ENCODE data around the gene FAM53B.
A peak's percentile ranks its signal among the peaks of the same experiment; 100 is the strongest.

The FAM53B gene

GRCh38 chr10:124676416-124677062 is 67.6 kb downstream of the FAM53B start:
- no peak for DNase-seq

- no peak for DNase-seq
Measured at GRCh38 chr10:124675824-124676223, 68.4 kb downstream of the FAM53B start.

DNA sequence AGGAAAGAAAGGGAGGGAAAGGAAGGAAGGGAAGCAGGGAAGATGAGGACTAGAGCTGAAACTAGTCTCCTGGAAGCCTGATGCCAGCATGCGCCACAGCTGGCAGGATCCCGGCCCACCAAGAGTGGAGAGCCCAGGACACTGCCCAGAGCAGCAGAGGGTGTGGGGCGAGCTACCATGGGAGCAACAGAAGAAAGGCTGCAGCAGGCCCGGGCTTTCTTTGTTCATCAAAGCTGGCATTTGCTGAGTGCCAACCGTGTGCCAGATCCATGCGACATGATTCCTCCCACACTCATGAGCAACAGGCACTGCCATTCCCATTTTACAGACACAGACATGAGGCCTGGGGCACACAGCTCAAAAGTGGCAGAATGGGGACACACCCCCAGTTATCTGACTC is 68.9 kb downstream of the FAM53B start:
- no peak for DNase-seq

DNA sequence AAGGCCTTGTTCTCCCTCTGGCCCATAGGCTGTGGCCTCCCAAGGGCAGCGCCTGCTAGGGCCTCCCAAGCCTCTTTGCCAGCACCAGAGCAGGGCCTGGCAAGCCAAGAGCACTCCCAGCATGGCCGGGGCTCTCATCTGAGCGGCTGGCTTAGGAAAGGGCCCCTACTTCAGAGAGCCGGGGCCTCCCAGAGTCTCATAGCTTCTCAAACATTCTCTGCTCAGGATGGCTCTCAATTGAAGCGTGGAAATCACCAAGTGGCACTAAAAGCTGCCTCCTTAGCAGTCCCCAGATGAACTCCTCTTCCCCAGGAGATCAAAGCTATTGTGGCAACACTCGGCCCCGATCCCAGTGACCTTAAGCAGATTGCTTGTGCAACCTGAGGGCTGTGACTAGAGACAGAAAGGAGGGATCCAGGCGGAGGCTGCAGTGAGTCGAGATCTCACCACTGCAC is 69.4 kb downstream of the FAM53B start:
- no peak for DNase-seq

DNA sequence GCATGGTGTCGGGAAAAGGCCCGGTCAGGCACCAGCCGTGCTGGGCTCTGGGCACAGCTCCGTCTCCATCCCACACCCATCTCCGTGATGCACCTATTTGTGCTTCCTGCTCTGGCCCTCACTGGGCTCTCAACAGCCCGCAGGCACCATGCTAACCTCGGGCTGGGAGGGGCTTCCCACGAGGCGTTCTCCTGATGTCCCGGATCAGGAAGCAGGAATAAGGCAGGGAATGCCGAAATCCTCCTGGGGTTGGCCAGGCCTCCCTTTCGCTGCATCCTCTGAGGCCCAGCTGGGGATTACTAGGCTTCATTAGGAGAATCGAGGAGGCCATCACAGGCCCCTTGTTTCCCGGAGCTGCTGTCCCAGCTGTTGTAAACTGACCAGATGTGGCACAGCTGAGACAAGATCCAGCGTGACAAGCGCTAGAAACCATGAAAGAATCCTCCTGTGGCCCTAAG is 72.0 kb downstream of the FAM53B start:
- DNase-seq: no peak

DNA sequence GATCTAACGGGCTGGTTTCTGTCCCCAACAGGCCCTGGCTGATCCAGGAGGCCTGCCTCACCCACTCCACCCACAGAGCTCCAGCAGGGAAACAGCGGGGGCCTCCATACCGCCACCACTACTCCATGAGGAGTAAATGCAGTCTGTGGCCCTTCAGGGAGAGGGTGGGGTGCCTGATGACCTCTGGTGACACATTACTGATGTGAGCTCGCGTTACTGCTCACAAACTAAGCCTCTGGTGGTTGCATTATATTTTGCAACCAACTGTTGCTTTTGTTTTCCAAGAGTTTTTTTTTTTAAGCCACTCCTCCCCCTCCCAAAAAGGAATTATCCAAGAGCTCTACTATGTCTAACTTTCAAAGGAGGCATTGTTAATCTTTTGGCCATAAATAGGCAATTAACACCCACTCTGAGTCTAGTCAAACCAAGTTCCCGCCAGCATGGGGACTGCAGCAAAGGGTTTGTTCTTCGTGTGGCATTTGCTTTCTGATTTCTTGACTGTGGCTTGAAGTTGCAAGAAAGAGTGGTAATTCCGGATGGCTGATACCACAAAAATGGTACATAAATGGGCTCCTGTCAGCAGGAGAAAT is 72.6 kb downstream of the FAM53B start:
- DNase-seq: peak; percentile 72

GRCh38 chr10:124670849-124671248 is 73.3 kb downstream of the FAM53B start:
- DNase-seq: no peak

- DNase-seq: no peak
Measured at GRCh38 chr10:124669824-124670654, 74.1 kb downstream of the FAM53B start.

DNA sequence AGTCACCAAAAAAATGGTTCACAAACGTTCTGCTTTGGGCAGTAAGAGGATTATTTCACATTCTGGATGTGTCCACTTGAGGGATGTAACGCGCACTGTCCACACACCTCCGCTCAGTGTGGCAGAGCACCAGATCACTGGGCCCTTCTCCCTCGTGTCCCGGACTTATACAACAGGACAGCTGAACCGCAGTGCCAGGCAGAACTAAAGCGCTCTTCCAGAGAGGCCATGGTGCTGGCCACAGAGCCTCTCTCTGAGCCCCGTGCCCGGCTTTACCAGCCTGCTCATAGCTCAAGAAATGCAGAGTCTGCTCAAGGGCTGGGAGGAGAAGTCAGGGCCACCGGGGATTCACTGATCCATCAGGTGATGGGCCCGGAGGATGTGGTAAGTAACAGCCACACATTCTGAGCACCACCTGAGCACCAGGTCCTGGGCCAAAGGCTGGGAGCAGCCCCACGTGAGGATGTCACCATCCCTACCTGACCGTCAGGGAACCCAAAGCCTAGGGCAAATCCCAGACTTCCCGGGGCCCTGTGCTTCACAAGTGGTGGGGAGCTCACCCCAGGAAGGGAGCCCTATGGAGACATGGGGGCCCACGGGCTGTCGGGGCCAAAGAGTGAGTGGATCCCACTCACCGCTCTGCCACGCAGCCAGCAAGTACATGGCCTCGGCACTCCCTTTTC is 74.9 kb downstream of the FAM53B start:
- no peak for DNase-seq

- no peak for DNase-seq
Measured at GRCh38 chr10:124668517-124669051, 75.6 kb downstream of the FAM53B start.

- no peak for DNase-seq
Measured at GRCh38 chr10:124667425-124668345, 76.5 kb downstream of the FAM53B start.

DNA sequence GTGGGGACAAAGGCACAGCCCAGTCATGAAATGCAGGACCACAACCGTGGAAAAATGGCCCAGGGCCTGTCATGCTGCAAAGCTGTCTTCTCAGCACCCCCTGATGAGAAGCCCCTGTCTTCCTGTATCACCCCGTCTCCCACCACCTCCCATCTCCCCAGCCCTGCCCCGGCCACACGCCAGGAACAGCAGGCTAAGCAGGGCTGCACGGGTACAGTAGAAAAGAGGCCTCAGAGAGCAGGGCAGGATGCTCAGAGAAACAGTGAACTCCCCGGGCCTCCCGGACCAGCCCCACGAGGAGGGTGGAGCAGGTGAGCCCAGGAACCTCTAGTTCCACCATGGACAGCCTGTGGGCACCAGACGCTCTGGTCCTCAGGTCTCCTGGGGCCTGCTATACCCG is 77.7 kb downstream of the FAM53B start:
- DNase-seq: no peak

GRCh38 chr10:124665980-124666379 is 78.2 kb downstream of the FAM53B start:
- no peak for DNase-seq

GRCh38 chr10:124665558-124665957 is 78.6 kb downstream of the FAM53B start:
- DNase-seq: no peak

- DNase-seq: no peak
Measured at GRCh38 chr10:124665091-124665490, 79.1 kb downstream of the FAM53B start.

GRCh38 chr10:124663766-124664360 is 80.3 kb downstream of the FAM53B start:
- DNase-seq: no peak

DNA sequence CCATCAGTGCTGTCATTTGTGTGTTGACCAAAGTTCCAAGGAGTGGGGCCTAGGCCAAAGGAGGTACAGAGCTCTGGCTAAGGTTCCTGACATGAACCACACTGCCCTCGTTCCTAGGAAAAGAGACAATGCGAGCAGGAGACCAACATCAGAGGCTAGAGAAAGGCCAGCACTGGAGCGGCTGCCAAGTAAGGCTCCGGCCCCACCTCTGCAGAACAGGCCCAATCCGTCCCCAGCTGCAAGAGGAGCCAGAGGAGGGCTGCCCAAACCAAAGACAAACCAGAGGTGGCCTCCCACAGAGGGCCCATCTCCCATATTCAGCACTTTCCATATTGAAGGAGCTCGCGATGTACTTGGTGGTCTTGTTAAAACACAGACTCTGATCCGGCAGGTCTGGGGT is 81.0 kb downstream of the FAM53B start:
- DNase-seq: no peak

DNA sequence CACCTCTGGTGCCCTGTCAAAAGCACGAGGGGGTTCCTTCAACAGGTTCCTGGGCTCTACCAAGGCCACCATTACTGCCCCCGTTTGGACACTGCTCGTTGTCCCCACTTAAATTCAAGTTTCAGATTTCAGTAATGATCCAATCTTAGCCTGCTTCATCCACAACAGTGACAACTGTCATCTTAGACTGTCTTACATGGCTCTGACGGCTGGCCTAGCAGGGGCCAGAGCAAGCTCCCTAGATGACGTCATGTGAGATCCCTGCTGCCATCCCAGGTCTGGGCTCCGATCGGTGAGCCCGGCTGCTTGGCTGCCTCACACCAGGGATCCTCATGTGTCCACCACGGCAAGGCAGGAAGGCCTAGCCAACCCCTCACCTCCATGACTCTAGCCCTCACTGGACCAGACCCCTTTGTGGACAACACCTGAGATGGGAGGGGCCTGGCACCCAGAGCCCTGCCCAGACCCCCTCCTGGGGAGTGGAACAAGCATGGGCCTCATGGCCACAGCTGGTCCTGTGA is 82.5 kb downstream of the FAM53B start:
- DNase-seq: no peak

DNA sequence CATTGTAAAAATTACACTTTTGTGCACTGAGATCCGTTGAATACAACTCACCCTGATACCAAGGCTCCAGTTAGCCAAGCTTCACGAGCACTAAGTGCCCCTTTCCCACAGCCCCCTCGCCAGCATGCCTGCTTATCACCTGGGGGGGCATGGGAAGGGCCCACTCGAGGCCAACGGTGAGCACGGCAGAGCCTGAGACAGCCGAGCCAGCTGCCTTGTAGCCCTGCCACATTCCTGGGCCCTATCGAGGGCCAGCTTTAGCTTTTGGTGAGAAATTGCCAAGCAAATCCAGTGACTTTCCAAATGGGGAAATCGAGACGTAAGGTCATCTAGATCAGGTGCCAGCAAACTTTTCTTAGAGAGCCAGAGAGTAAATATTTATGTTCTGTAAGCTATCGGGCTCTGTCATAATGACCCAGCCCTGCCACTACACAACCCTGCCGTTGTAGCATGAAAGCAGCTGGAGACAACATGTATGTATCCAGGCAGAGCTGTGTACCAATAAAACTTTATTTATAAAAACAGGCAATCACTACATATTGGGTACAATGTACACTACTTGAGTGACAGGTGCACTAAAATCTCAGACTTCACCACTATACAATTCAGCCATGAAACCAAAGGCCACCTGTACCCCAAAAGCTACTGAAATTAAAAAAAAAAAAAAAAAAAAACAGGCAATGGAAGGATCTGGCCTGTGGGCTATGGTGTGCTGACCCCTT is 83.6 kb downstream of the FAM53B start:
- no peak for DNase-seq

GRCh38 chr10:124659380-124659779 is 84.8 kb downstream of the FAM53B start:
- no peak for DNase-seq

Data from 8988T (cell line).